PC-3 (cell line): ENCODE results near the gene CCDC14. TPM values are rescaled to one million over a fixed set of nuclear protein-coding genes. Genes with fewer than 3 reads are reported as not detected.

Experiments used
- ATAC-seq: fragments of 200-7000 bp; cut with Tn5 transposase; 2 replicates; pipeline ENCODE4 v1.9.1; 2020; ENCODE audit warnings: mild to moderate bottlenecking, moderate library complexity
- BruUV-seq: library from RNA; stranded (reverse); fragments of 400-500 nt; replicated peaks from 2 replicates; lab custom pipeline; 2021; lab: Mats Ljungman, UMichigan
- CTCF ChIA-PET: fragments of 300-600 bp; sonication (Branson Sonifier 250); formaldehyde crosslinking; loops from one replicate; lab custom pipeline; 2022; ENCODE audit warnings: antibody characterized with exemption; lab: Charles Lee
- POLR2A ChIA-PET: fragments of 300-600 bp; sonication (Branson Sonifier 250); formaldehyde crosslinking; loops from one replicate; lab custom pipeline; 2022; ENCODE audit warnings: antibody characterized with exemption; ENCODE audit not compliant: unreplicated experiment; lab: Charles Lee
- DNase-seq: peaks from one replicate; pipeline ENCODE4 v3.0.0-alpha.2; 2015
- H2AFZ ChIP-seq: fragments of 300-600 bp; sonication (generic); 2 replicates; pipeline ENCODE4 v1.6.0; 2016; ENCODE audit warnings: antibody characterized with exemption, low read length
- H3F3A ChIP-seq: fragments of 300-600 bp; sonication (generic); one replicate; pipeline ENCODE4 v1.6.0; 2017; ENCODE audit warnings: antibody characterized with exemption, low read length, control low read depth, mild to moderate bottlenecking; ENCODE audit not compliant: unreplicated experiment
- H3K27ac ChIP-seq: fragments of 300-600 bp; sonication (generic); 2 replicates; pipeline ENCODE4 v1.5.1; 2016; ENCODE audit warnings: mild to moderate bottlenecking, low read length
- H3K27me3 ChIP-seq: fragments of 300-600 bp; sonication (generic); 2 replicates; pipeline ENCODE4 v1.6.1; 2016; ENCODE audit warnings: low read length, mixed read lengths
- H3K36me3 ChIP-seq: fragments of 300-600 bp; sonication (generic); 2 replicates; pipeline ENCODE4 v1.6.1; 2016; ENCODE audit warnings: low read depth, mixed run types, low read length, mixed read lengths
- H3K4me1 ChIP-seq: fragments of 300-600 bp; sonication (generic); 2 replicates; pipeline ENCODE4 v1.5.1; 2016; ENCODE audit warnings: low read length; ENCODE audit not compliant: insufficient read depth
- H3K4me2 ChIP-seq: fragments of 300-600 bp; sonication (generic); 2 replicates; pipeline ENCODE4 v1.6.0; 2016; ENCODE audit warnings: low read length
- H3K4me3 ChIP-seq: fragments of 300-600 bp; sonication (generic); 2 replicates; pipeline ENCODE4 v1.5.1; 2016; ENCODE audit warnings: mild to moderate bottlenecking, low read length, mixed read lengths
- H3K79me2 ChIP-seq: fragments of 300-600 bp; sonication (generic); 2 replicates; pipeline ENCODE4 v1.6.1; 2017; ENCODE audit warnings: low read length, mixed read lengths
- H3K9ac ChIP-seq: fragments of 300-600 bp; sonication (generic); 2 replicates; pipeline ENCODE4 v1.6.0; 2016; ENCODE audit warnings: mild to moderate bottlenecking, low read length
- H3K9me2 ChIP-seq: fragments of 300-600 bp; sonication (generic); replicated peaks from 2 replicates; pipeline ENCODE4 v1.6.1; 2016; ENCODE audit warnings: mixed run types, low read length, mixed read lengths
- H3K9me3 ChIP-seq: fragments of 300-600 bp; sonication (generic); 2 replicates; pipeline ENCODE4 v1.6.1; 2016; ENCODE audit warnings: low read length, mixed read lengths
- H4K20me1 ChIP-seq: fragments of 300-600 bp; sonication (generic); 2 replicates; pipeline ENCODE4 v1.6.1; 2016; ENCODE audit warnings: low read length, mixed read lengths
- CTCF ChIP-seq: fragments of 300-600 bp; sonication (generic); conservative IDR thresholded peaks from 2 replicates; pipeline ENCODE4 v1.5.1; 2017; ENCODE audit warnings: antibody characterized with exemption, low read depth, mild to moderate bottlenecking, low read length
- EZH2 ChIP-seq: fragments of 300-600 bp; sonication (generic); IDR thresholded peaks from one replicate; pipeline ENCODE4 v1.6.1; 2017; ENCODE audit warnings: antibody characterized with exemption, mild to moderate bottlenecking, low read length; ENCODE audit not compliant: unreplicated experiment
- EZH2phosphoT487 ChIP-seq: fragments of 300-600 bp; sonication (generic); IDR thresholded peaks from 2 replicates; pipeline ENCODE4 v1.6.1; 2018; ENCODE audit warnings: mild to moderate bottlenecking, antibody characterized with exemption, low read length, borderline replicate concordance
- intact Hi-C: fragments of 100-400 bp; cut with micrococcal nuclease; formaldehyde crosslinking; loops from 2 replicates; pipeline ENCODE4 v1.9.0; 2023
- total RNA-seq: library from RNA; depleted of rRNA; stranded (reverse); fragments of >200 nt; gene quantifications from 2 replicates; pipeline ENCODE4 v1.2.3, GENCODE V29; 2014

Gene CCDC14
- total RNA-seq, 1 experiment from 2014 or later = 62.6 TPM

GRCh38 chr3:123877965-123878364 is 83.1 kb downstream of the CCDC14 start:
- no peak overlapping the region for H2AFZ ChIP-seq
- no peak overlapping the region for H3K4me2 ChIP-seq
- H3K9me2 ChIP-seq = no peaks in the 10 kb centered on the region
- H3K79me2 ChIP-seq = no peaks in the 10 kb centered on the region
- H3K4me3 ChIP-seq = no peak overlapping the region
- POLR2A ChIA-PET = no interaction called here
- intact Hi-C loops = loop anchor here (10.0 kb wide), 1 partner anchor 223 kb away; no protein-coding TSS in a partner anchor
- TF ChIP-seq EZH2 (no peak), CTCF (no peak), EZH2phosphoT487 (no peak)
- no peaks in the 10 kb centered on the region for H3K9me3 ChIP-seq
- no peaks in the 10 kb centered on the region for H3F3A ChIP-seq
- BruUV-seq = no TSS peak
- H3K27ac ChIP-seq = no peak overlapping the region
- H3K9ac ChIP-seq = no peak overlapping the region
- no peaks in the 10 kb centered on the region for H3K4me1 ChIP-seq
- no peaks in the 10 kb centered on the region for H4K20me1 ChIP-seq
- no peak for DNase-seq
- CTCF ChIA-PET = no interaction called here
- H3K36me3 ChIP-seq = no peaks in the 10 kb centered on the region
- no peak for ATAC-seq
- H3K27me3 ChIP-seq = no peaks in the 10 kb centered on the region

- Histone ChIP-seq H3K4me2 (no peak overlapping the region), H4K20me1 (no peaks in the 10 kb centered on the region), H3K27ac (no peak overlapping the region), H3K4me1 (no peaks in the 10 kb centered on the region), H3K4me3 (no peak overlapping the region), H3K9me3 (no peaks in the 10 kb centered on the region), H3F3A (no peaks in the 10 kb centered on the region), H3K9ac (no peak overlapping the region), H2AFZ (no peak overlapping the region), H3K36me3 (no peaks in the 10 kb centered on the region), H3K79me2 (no peaks in the 10 kb centered on the region), H3K27me3 (no peaks in the 10 kb centered on the region), H3K9me2 (no peaks in the 10 kb centered on the region)
- ATAC-seq (no peak), DNase-seq (no peak)
- BruUV-seq = no TSS peak
- intact Hi-C loops = loop anchor here (10.0 kb wide), 1 partner anchor 223 kb away; no protein-coding TSS in a partner anchor
- ChIA-PET CTCF (no interaction called here), POLR2A (no interaction called here)
- TF ChIP-seq CTCF (no peak), EZH2 (no peak), EZH2phosphoT487 (no peak)
Observed at GRCh38 chr3:123877466-123877865, 83.6 kb downstream of the CCDC14 start.

- BruUV-seq = no TSS peak
- Histone ChIP-seq H3K4me2 (no peak overlapping the region), H3F3A (no peaks in the 10 kb centered on the region), H3K27me3 (no peaks in the 10 kb centered on the region), H4K20me1 (no peaks in the 10 kb centered on the region), H3K9ac (no peak overlapping the region), H3K9me3 (no peaks in the 10 kb centered on the region), H3K4me1 (no peaks in the 10 kb centered on the region), H3K27ac (no peak overlapping the region), H3K4me3 (no peak overlapping the region), H3K79me2 (no peaks in the 10 kb centered on the region), H3K9me2 (no peaks in the 10 kb centered on the region), H3K36me3 (no peaks in the 10 kb centered on the region), H2AFZ (no peak overlapping the region)
- TF ChIP-seq EZH2 (no peak), CTCF (peak; percentile 55), EZH2phosphoT487 (no peak)
- intact Hi-C loops = loop anchor here (10.0 kb wide), 1 partner anchor 222 kb away; no protein-coding TSS in a partner anchor
- CTCF ChIA-PET = no interaction called here
- DNase-seq = peak; percentile 23
- POLR2A ChIA-PET = no interaction called here
- no peak for ATAC-seq
Observed at GRCh38 chr3:123876858-123877257, 84.2 kb downstream of the CCDC14 start.
